GM12873 (cell line): ENCODE results near the gene B3GNT5.

Experiments
- TF ChIP-seq, protein P1 (sequence below): IDR thresholded peaks from 2 replicates; pipeline ENCODE4 v1.5.1; 2012; ENCODE audit warnings: low read depth, mild to moderate bottlenecking, moderate library complexity, low read length, control low read depth; ENCODE audit not compliant: insufficient read depth; ENCODE audit errors: missing control alignments

Gene B3GNT5

GRCh38 chr3:183268366-183268765 lies 15.3 kb downstream of the B3GNT5 start:
- TF ChIP-seq, protein P1, sequence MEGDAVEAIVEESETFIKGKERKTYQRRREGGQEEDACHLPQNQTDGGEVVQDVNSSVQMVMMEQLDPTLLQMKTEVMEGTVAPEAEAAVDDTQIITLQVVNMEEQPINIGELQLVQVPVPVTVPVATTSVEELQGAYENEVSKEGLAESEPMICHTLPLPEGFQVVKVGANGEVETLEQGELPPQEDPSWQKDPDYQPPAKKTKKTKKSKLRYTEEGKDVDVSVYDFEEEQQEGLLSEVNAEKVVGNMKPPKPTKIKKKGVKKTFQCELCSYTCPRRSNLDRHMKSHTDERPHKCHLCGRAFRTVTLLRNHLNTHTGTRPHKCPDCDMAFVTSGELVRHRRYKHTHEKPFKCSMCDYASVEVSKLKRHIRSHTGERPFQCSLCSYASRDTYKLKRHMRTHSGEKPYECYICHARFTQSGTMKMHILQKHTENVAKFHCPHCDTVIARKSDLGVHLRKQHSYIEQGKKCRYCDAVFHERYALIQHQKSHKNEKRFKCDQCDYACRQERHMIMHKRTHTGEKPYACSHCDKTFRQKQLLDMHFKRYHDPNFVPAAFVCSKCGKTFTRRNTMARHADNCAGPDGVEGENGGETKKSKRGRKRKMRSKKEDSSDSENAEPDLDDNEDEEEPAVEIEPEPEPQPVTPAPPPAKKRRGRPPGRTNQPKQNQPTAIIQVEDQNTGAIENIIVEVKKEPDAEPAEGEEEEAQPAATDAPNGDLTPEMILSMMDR = no peak

DNA sequence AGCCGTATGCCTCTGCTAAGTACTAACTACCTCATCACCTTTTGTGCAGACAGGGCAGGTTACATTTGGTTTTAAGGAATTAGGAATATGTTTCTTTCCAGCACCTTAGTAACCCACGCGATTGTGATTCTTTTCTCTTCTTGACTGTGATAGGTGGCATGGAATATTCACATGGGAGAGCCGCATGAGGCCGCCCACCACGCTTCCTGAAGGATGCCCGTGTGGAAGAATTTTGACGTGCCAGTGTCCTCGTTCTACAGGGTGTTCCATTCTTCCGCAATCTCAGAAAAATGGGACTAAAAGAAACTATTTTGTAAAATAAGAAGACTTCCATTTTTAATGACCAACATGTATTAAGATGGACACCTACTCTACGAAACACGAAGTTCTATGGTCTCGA lies 16.3 kb downstream of the B3GNT5 start:
- TF ChIP-seq, protein P1 = no peak

DNA sequence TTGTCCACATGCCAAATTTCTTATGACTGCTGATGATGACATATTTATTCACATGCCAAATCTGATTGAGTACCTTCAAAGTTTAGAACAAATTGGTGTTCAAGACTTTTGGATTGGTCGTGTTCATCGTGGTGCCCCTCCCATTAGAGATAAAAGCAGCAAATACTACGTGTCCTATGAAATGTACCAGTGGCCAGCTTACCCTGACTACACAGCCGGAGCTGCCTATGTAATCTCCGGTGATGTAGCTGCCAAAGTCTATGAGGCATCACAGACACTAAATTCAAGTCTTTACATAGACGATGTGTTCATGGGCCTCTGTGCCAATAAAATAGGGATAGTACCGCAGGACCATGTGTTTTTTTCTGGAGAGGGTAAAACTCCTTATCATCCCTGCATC lies 17.3 kb downstream of the B3GNT5 start:
- TF ChIP-seq, protein P1 = no peak

DNA sequence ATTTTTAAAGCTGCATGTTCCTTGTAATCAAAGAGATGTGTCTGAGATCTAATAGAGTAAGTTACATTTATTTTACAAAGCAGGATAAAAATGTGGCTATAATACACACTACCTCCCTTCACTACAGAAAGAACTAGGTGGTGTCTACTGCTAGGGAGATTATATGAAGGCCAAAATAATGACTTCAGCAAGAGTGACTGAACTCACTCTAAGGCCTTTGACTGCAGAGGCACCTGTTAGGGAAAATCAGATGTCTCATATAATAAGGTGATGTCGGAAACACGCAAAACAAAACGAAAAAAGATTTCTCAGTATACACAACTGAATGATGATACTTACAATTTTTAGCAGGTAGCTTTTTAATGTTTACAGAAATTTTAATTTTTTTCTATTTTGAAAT lies 19.1 kb downstream of the B3GNT5 start:
- TF ChIP-seq, protein P1 = no peak

DNA sequence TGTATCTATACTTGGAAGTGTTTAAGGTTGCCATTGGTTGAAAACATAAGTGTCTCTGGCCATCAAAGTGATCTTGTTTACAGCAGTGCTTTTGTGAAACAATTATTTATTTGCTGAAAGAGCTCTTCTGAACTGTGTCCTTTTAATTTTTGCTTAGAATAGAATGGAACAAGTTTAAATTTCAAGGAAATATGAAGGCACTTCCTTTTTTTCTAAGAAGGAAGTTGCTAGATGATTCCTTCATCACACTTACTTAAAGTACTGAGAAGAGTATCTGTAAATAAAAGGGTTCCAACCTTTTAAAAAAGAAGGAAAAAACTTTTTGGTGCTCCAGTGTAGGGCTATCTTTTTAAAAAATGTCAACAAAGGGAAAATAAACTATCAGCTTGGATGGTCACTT lies 19.7 kb downstream of the B3GNT5 start:
- TF ChIP-seq, protein P1 = no peak

- TF ChIP-seq, protein P1 = no peak
Observed at GRCh38 chr3:183274609-183275008, 21.6 kb downstream of the B3GNT5 start.

DNA sequence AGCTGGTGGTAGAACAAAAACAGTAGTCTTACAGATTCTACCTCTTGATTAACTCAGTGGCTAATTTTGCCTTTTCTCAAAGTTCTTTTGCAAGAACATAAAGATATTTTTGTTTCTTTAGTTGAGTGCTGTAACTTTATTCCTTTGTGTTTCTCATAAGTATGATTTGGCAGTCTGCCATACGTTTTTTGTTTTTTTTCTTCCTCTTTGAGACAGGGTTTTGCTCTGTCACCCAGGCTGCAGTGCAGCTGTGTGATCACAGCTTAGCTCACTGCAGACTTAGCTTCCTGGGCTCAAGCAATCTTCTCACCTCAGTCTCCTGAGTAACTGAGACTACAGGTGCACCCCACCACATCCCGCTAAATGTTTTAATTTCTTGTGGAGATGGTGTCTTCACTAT lies 22.4 kb downstream of the B3GNT5 start:
- TF ChIP-seq, protein P1 = no peak

DNA sequence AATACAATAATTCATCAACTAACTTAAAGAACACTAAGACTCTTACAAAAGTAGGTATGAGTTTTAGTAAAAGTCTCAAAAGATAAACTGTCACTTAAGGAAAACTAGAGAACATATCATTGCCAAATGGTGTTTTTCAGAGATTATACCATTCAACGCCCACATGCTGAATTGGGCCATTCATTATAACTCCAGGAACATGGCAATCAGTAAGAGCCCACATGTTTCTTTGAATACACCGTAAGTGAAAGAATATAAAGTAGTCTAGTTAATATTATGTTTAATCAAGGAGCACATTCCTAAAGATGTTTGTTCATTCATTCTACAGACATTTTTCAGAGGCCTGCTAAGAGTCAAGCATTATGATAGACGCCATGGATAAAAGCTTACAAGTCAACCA lies 22.9 kb downstream of the B3GNT5 start:
- TF ChIP-seq, protein P1 = no peak
